ENCODE results near the gene CCDC178.

- TF ChIP-seq CTCF (IDR thresholded peaks at IDR 0.05) = no peak
- no peak for TF ChIP-seq POLR2A (IDR thresholded peaks at IDR 0.05)
These were observed 29.2 kb upstream of the CCDC178 start for GRCh38 chr18:33469699-33470098.
